T-cell (primary cell): ENCODE measurements around the gene AP2S1. TPM values are rescaled to one million over a fixed set of nuclear protein-coding genes. Genes with fewer than 3 reads are reported as not detected.
A peak's percentile ranks its signal among the peaks of the same experiment; 100 is the strongest.

Experiments
- ATAC-seq, 4 experiments: fragments of 200-7000 bp in 3 of 4; fragments of 150-1000 bp in 1 of 4; cut with Tn5 transposase; replicated peaks in 1 of 4; 1 replicate in 3 of 4; 2 replicates in 1 of 4; pipeline ENCODE4 v1.10.0; 2021; ENCODE audit warnings: moderate library complexity in 3 of 4, mild to moderate bottlenecking in 2 of 4, moderate number of reproducible peaks in 1 of 4
- CTCF ChIA-PET, 2 donors: fragments of 300-600 bp; sonication (Branson Sonifier 250); formaldehyde crosslinking; loops; one replicate each; lab custom pipeline; 2022; ENCODE audit warnings: antibody characterized with exemption in 2 of 2; lab: Charles Lee
- POLR2A ChIA-PET, 2 donors: fragments of 300-600 bp; sonication (Branson Sonifier 250); formaldehyde crosslinking; loops; one replicate each; lab custom pipeline; 2022; ENCODE audit warnings: antibody characterized with exemption in 2 of 2; lab: Charles Lee
- DNase-seq, 35 experiments: peaks; one replicate each; pipeline versions ENCODE4 v3.0.0 to v3.0.0-alpha.2; 2013 to 2023
- H3K27ac ChIP-seq: one replicate; pipeline ENCODE4 v1.5.1; 2013; ENCODE audit warnings: low read length
- H3K27me3 ChIP-seq, 2 experiments: replicated peaks in 1 of 2; 1 replicate in 1 of 2; 2 replicates in 1 of 2; pipeline versions ENCODE4 v1.6.1 to v1.7.0; 2013; ENCODE audit warnings: low read length in 1 of 2, mixed read lengths in 1 of 2; ENCODE audit not compliant: control insufficient read depth in 2 of 2, insufficient read depth in 2 of 2; ENCODE audit errors: extremely low read depth in 1 of 2
- H3K36me3 ChIP-seq, 2 donors: 1 replicate in 1 of 2; 2 replicates in 1 of 2; pipeline versions ENCODE4 v1.6.1 to v1.7.0; 2013; ENCODE audit warnings: low read length in 1 of 2; ENCODE audit not compliant: control insufficient read depth in 2 of 2, insufficient read depth in 1 of 2; ENCODE audit errors: extremely low read depth in 1 of 2
- H3K4me1 ChIP-seq, 2 experiments: 1 replicate in 1 of 2; 2 replicates in 1 of 2; pipeline versions ENCODE4 v1.6.1 to v1.7.0; 2013; ENCODE audit warnings: low read length in 2 of 2, mixed read lengths in 1 of 2; ENCODE audit not compliant: insufficient read depth in 2 of 2, control insufficient read depth in 1 of 2; ENCODE audit errors: extremely low read depth in 1 of 2
- H3K4me3 ChIP-seq, 2 donors: 1 replicate in 1 of 2; 2 replicates in 1 of 2; pipeline versions ENCODE4 v1.5.1 to v1.7.0; 2013; ENCODE audit warnings: mild to moderate bottlenecking in 2 of 2, low read length in 1 of 2, moderate library complexity in 1 of 2; ENCODE audit not compliant: control insufficient read depth in 1 of 2; ENCODE audit errors: extremely low read depth in 1 of 2
- H3K9me3 ChIP-seq: 2 replicates; pipeline ENCODE4 v1.7.0; 2013
- H3K27ac Mint-ChIP-seq, 2 donors: one replicate each; pipeline ENCODE4 v1.8.0; 2020 to 2021; ENCODE audit warnings: mild to moderate bottlenecking in 2 of 2, mixed read lengths in 2 of 2
- H3K27me3 Mint-ChIP-seq, 2 donors: one replicate each; pipeline ENCODE4 v1.8.0; 2021 to 2022; ENCODE audit warnings: mixed read lengths in 2 of 2
- H3K36me3 Mint-ChIP-seq: one replicate; pipeline ENCODE4 v1.8.0; 2021; ENCODE audit warnings: mixed read lengths
- H3K4me1 Mint-ChIP-seq, 3 donors: one replicate each; pipeline ENCODE4 v1.8.0; 2020 to 2022; ENCODE audit warnings: mixed read lengths in 3 of 3, mild to moderate bottlenecking in 1 of 3
- H3K4me3 Mint-ChIP-seq, 3 donors: one replicate each; pipeline ENCODE4 v1.8.0; 2020 to 2022; ENCODE audit warnings: mild to moderate bottlenecking in 3 of 3, mixed read lengths in 3 of 3, moderate library complexity in 3 of 3
- H3K9me3 Mint-ChIP-seq, 3 donors: one replicate each; pipeline ENCODE4 v1.8.0; 2020 to 2022; ENCODE audit warnings: mixed read lengths in 3 of 3
- WGBS: methylation state at CpG from one replicate; pipeline ENCODE4 v1.1.5; 2013; ENCODE audit warnings: missing lambda C conversion rate; ENCODE audit not compliant: insufficient coverage; 5-methylcytosine and 5-hydroxymethylcytosine counted together
- total RNA-seq, 35 experiments: library from RNA in 6 of 35; stranded (reverse) in 6 of 35; fragments of 120-200 nt in 1 of 35; gene quantifications; one replicate each; pipeline versions ENCODE4 v1.2.1 to v1.2.4 and lab custom pipeline; 2013 to 2026

AP2S1 gene
- total RNA-seq, 5 donors from 2014 or later (not counting 1 experiment from before 2014, with no cell fraction given) = 36.6 to 51.5 (median 49.1) TPM

GRCh38 chr19:46789371-46789770 lies 61.3 kb downstream of the AP2S1 start:
- no peak overlapping the region for H3K27ac ChIP-seq
- H3K9me3 Mint-ChIP-seq = no peaks in the 10 kb centered on the region
- H3K4me1 ChIP-seq = peaks cover 30 to 57% of the 10 kb centered on the region in 2 experiments
- no peak overlapping the region for H3K4me3 ChIP-seq
- H3K4me3 Mint-ChIP-seq = peak overlapping the region in 1 of 3 donors; percentile 92
- 97% methylated on average over 6 of the region's 8 CpGs for WGBS
- H3K27me3 ChIP-seq = no peaks in the 10 kb centered on the region
- no peaks in the 10 kb centered on the region for H3K36me3 ChIP-seq
- no peaks in the 10 kb centered on the region for H3K36me3 Mint-ChIP-seq
- H3K4me1 Mint-ChIP-seq = peaks cover 48 to 65% (median 57%) of the 10 kb centered on the region in 3 donors
- H3K27ac Mint-ChIP-seq = peak overlapping the region in 1 of 2 donors; percentile 52
- H3K9me3 ChIP-seq = no peaks in the 10 kb centered on the region
- ATAC-seq = no peak
- H3K27me3 Mint-ChIP-seq = no peaks in the 10 kb centered on the region
- no peak for DNase-seq
- CTCF ChIA-PET = no interaction called here
- POLR2A ChIA-PET = no interaction called here

DNA sequence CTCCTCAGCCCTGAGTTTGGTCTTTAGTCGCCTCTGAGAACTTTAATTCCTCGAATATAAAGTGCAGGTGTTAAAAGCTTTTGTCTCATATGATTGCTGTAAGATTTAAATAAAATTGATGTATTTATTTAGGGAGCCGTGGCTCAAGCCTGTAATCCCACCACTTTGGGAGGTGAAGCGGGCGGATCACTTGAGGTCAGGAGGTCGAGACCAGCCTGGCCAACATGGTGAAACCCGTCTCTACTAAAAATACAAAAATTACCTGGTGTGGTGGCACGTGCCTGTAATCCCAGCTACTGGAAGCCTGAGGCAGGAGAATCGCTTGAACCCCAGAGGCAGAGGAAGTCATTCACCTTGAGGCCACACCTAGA lies 61.7 kb downstream of the AP2S1 start:
- ChIA-PET CTCF (no interaction called here), POLR2A (no interaction called here)
- H3K4me3 ChIP-seq = peak overlapping the region in 1 of 2 donors; percentile 81
- H3K36me3 ChIP-seq = no peaks in the 10 kb centered on the region
- no peak for ATAC-seq
- H3K9me3 ChIP-seq = no peaks in the 10 kb centered on the region
- DNase-seq = no peak
- Mint-ChIP-seq H3K27ac (peak overlapping the region in 1 of 2 donors; percentile 88), H3K36me3 (peaks cover 1% of the 10 kb centered on the region), H3K27me3 (no peaks in the 10 kb centered on the region), H3K9me3 (no peaks in the 10 kb centered on the region), H3K4me3 (peak overlapping the region; percentile 86 to 92 (median 88)), H3K4me1 (peaks cover 52 to 69% (median 61%) of the 10 kb centered on the region in 3 donors)
- peaks cover 31 to 61% of the 10 kb centered on the region in 2 experiments for H3K4me1 ChIP-seq
- peak overlapping the region; percentile 44 for H3K27ac ChIP-seq
- no peaks in the 10 kb centered on the region for H3K27me3 ChIP-seq
- 75% methylated on average over 4 of the region's 9 CpGs for WGBS

DNA sequence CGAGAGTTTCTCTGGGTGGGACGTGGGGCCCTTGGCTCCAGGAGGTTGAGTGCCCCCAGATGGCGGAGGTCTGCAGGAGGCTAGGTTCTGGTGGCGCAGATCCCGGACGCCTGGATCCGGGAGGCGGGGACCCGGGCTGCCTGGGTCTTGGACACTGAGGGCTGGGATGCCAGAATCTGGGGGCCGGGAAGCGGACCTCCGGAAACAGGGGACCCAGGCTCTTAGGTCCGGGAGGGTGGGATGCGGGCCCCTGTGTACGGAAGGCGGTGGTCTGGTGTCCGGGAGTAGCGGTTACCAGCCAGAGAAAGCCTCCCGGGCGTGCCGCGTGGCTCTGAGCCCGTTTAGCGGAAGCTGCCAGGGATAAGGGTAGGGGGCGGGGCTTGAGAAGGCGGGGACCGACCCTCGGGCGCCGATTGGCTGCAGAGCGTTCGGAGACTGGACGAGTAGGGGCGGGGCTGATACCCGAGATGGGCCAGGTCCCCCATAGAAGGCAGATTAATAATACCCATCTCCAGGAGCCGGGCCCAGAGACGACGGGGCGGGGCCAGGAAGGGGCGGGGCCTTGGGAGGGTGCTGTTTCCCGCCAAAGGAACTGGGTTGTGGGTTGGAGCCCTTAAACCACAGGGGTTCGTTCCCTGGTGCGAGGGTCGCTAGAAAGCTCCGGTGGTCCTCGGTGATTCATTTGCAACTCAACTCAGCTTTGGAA lies 62.2 kb downstream of the AP2S1 start, which contains the start of gene SLC1A5:
Gene SLC1A5 (minus strand): TSS at position 333 of the 706 bp plus-strand sequence. CDS start 629 bp downstream, outside the sequence.
- H3K4me3 Mint-ChIP-seq = peak within 1 kb of the TSS; percentile 86 to 92 (median 88)
- H3K36me3 Mint-ChIP-seq = peaks cover 7% of the 10 kb centered on the region
- DNase-seq = peak; percentile 84 to 96 (median 91)
- 0% methylated on average over 24 of the region's 46 CpGs for WGBS
- POLR2A ChIA-PET = interaction anchor here in 1 of 2 donors (1.0 kb wide), 1 partner anchor 74 kb away, joined by 3 read pairs; no protein-coding TSS in a partner anchor
- Histone ChIP-seq H3K4me1 (peaks cover 31 to 66% of the 10 kb centered on the region in 2 experiments), H3K27ac (peak within 1 kb of the TSS; percentile 52), H3K27me3 (peaks cover 0 to 2% of the 10 kb centered on the region in 2 experiments), H3K4me3 (peak within 1 kb of the TSS; percentile 81 to 94), H3K36me3 (no peaks in the 10 kb centered on the region), H3K9me3 (no peaks in the 10 kb centered on the region)
- ATAC-seq = peak; percentile 80 to 83 (median 82)
- no peaks in the 10 kb centered on the region for H3K9me3 Mint-ChIP-seq
- H3K27ac Mint-ChIP-seq = peak within 1 kb of the TSS; percentile 71 to 90
- H3K4me1 Mint-ChIP-seq = peaks cover 57 to 69% (median 67%) of the 10 kb centered on the region in 3 donors
- H3K27me3 Mint-ChIP-seq = no peaks in the 10 kb centered on the region
- CTCF ChIA-PET = interaction anchor here in 1 of 2 donors (2.5 kb wide), 1 partner anchor 52 kb away, joined by 13 read pairs; no protein-coding TSS in a partner anchor

Other genes starting within 250 kb of the AP2S1 start
- 100 to 1,000 TPM; 183 to 256 (median 208) TPM for gene CALM3, start 249.5 kb downstream of the AP2S1 start, total RNA-seq
- 1 to 10 TPM; 1.2 to 5.4 (median 3.5) TPM for gene PTGIR, start 225.8 kb downstream of the AP2S1 start, total RNA-seq
- gene GNG8, start 214.6 kb downstream of the AP2S1 start, total RNA-seq = 1 to 10 TPM in 3 of 5 donors, not detected in 2; 3.3 to 7.9 (median 3.6) TPM
- gene DACT3, start 189.7 kb downstream of the AP2S1 start, total RNA-seq = under 1 TPM; 0.15 to 0.56 (median 0.37) TPM
- 100 to 1,000 TPM; 121 to 145 (median 138) TPM for gene PRKD2, start 133.7 kb downstream of the AP2S1 start, total RNA-seq
- gene FKRP, start 104.8 kb downstream of the AP2S1 start, total RNA-seq = 10 to 100 TPM; 17.8 to 35.3 (median 23.6) TPM
- gene STRN4, start 104.4 kb downstream of the AP2S1 start, total RNA-seq = 100 to 1,000 TPM in 3 of 5 donors, 10 to 100 TPM in 2; 85.2 to 123 (median 101) TPM
- 10 to 100 TPM in 4 of 5 donors, 1 to 10 TPM in 1; 7.6 to 50.5 (median 47.7) TPM for gene SLC1A5, start 62.3 kb downstream of the AP2S1 start, total RNA-seq
- gene ARHGAP35, start 10.2 kb upstream of the AP2S1 start, total RNA-seq = 10 to 100 TPM; 28.7 to 48.1 (median 37.7) TPM
- 1 to 10 TPM in 1 of 5 donors, under 1 TPM in 3, not detected in 1; 0.36 to 1.1 (median 0.59) TPM for gene NPAS1, start 169.0 kb upstream of the AP2S1 start, total RNA-seq
- gene TMEM160, start 197.8 kb upstream of the AP2S1 start, total RNA-seq = 10 to 100 TPM; 26.6 to 49.0 (median 46.8) TPM